HG02759 (cell line): ENCODE results near the gene FAM3A.

ENCODE experiments used
- ATAC-seq: cut with Tn5 transposase; IDR thresholded peaks from one replicate; pipeline ENCODE4 v1.9.1; 2021; ENCODE audit warnings: mild to moderate bottlenecking, moderate library complexity; ENCODE audit not compliant: unreplicated experiment

Gene FAM3A

DNA sequence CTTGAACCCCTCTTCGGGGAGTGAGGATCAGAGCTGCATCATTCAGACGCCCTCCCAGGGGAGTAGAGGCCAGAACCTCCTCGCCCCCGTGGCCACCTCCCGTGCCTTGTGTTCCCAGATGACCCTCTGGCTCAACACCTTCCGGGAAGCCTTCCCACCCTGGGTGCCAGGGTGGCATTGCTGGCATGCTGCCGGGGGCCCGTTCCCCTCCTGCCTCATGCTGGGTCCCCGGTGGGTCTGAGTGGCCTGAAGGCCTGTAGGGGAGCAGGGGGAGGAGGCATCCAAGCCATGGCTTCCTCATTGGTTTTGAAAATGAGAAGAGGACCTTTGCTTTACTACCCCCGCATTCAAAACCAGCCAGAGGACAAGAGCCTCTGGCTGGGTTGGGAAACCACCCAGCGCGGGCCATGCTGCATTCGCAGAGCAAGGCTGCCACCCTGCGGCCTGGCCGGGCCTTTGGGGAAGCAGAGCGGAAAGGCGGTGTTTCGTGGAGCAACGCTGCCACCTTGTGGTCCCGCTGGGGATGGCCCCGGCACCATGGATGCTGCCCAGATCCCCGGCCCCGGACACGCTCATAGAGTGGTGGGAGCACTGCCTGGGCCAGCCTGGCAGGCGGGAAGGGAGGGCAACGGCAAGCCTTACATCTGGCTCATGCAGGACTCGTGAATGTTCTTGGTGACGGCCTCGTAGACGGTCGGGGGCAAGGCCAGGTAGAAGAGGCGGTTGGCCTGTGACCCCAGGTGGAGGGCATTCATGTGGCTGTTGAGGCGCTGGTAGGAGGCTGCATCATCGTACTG lies 18.7 kb upstream of the FAM3A start:
- ATAC-seq: peak; percentile 95

DNA sequence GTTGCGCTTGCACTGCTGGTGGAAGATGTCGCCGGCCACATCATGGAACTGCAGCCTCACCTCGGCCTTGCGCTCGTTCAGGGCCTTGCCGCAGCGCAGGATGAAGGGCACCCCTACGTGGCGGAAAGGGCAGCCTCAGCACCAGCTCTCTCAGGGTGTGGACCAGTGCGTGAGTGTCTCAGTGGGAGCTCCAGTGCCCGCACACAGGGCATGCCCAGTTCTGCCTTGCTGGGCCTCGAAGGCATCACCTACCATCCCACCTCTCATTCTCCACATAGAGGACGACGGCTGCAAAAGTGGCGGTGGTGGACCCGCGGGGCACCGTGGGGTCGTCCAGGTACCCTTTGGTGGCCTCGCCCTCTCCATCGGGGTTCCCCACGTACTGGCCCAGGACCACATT lies 16.7 kb upstream of the FAM3A start:
- ATAC-seq: no peak

DNA sequence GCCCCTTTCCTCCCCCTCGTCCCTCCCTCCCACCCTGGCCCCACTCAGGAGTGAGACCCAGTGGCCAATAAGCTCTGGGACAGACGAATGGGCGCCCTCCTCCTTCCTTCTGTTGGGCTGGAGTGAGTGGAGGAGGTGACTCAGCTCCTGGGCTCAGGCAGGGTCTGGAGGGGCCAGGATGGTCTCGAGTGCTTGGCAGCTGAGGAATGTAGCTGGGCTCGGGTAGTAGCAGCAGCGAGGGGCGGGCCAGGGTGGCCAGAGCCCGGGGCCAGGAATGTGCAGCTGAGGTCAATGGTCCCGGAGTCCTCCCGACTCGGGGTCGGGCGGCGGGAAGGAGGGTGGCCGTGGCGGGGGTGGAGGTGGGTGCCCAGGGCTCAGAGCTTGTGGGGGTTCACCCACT lies 15.6 kb upstream of the FAM3A start:
- no peak for ATAC-seq

- no peak for ATAC-seq
These were observed 14.3 kb upstream of the FAM3A start for GRCh38 chrX:154530286-154530685.

GRCh38 chrX:154529206-154529612 lies 13.2 kb upstream of the FAM3A start:
- no peak for ATAC-seq

DNA sequence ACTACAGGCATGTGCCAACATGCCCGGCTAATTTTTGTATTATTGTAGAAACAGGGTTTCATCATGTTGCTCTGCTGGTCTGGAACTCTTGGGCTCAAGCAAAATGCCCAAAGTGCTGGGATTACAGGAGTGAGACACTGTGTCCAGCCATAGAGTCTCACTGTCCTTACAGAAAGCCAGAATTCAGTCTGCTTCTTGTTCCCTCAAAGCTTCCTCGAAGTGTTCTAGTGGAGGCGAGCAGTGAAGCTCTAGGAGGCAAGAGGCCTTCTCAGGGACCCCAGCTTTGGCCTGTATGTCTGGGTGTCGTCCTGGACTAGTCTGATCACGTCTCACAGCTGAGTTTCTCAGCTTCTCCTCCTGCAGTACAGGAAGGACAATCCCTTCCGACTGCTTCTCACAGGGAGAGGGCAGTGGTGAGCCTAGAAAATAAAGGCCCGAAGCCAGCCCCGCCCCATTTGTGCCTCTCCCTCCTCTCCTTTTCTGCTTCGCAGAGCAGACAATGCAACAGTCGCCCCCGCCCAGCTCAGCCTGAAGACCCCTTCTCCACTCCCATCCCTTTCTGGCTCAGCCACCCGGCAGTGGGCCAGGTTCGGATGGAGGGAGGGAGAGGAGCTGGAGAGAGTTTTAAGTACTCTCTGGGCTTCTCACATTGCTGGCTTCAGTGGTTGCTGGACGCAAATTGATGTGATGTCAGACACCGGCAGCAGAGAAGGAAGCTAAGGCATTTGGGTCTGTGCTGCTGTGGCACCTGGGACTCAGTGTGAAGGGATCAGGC lies 11.1 kb upstream of the FAM3A start:
- peak; percentile 69 for ATAC-seq

DNA sequence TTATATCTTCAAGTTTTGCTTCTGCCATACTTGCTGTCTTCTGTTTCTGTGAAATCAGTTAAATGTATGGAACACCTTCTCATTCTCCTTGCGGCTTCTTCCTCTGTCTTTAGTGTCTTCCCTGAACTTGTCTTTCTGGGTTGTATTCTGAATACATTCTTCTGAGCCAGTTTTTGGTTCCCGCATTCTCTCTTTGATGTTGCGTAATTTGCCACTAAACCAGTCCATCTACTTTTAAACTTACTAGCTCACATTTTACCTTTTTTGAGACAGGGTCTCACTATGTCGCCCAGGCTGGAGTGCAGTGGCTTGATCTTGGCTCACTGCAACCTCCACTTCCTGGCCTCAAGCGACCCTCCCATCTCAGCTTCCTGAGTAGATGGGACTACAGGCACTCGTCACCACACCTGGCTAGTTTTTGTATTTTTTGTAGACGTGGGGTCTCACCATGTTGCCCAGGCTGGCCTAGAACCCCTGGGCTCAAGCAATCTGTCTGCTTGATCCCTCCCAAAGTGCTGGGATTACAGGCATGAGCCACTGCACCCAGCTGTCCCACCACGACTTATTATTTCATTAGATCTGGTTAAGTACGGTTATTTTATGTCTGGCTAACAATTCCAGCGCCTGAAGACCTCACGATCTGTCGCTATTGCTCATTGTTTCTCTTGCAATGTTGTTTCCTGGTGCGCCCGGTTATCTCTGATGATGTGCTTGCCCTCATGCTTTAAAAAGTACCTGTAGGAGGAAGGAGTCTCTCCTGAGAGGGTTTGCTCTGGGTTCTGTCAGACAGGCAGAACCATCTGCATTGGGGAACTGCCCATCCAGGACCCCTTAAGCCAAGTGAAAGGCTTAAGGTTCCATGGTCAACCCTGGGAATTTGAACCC lies 9.8 kb upstream of the FAM3A start:
- no peak for ATAC-seq

- ATAC-seq: no peak
These were observed 3.4 kb upstream of the FAM3A start for GRCh38 chrX:154519389-154519788.

DNA sequence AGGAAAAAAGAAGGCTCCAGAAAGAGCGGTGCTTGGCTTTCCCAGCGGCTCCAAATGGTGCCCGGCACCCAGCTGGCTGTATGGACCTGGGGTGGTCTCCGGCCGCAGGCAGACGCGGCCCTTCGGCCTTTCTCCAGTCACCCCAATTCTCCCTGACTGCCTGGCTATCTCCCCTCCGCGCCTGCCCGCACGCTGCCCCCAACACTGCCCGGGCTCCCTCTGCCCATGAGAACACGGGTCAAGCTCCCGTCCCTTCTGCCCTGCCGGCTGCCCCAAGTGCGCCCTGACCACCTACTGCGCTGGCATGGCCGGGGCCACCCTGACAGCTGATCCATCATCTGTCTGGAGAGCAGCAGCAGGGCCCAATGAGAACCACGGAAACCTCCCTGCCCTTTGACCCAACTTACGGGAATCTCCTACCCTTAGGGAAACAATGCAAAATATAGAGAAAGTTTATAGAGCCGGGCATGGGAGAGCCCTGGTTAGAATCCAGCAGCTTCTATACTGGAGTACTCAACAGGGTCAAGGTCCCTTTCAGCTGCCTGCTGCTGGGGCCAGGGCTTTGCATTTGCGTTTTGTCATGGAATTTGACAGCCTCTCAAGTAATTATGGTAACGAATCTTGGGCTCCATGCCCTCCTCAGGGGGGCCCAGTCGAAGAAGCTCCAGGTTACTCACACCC lies 1.2 kb upstream of the FAM3A start:
- no peak for ATAC-seq

GRCh38 chrX:154516656-154517100 lies 646 bp upstream of the FAM3A start:
- ATAC-seq: no peak

- peak; percentile 2 for ATAC-seq
These were observed 704 bp downstream of the FAM3A start for GRCh38 chrX:154515090-154515965.

- ATAC-seq: no peak
These were observed 2.3 kb downstream of the FAM3A start for GRCh38 chrX:154513716-154514115.

GRCh38 chrX:154512879-154513553 lies 3.0 kb downstream of the FAM3A start:
- no peak for ATAC-seq

DNA sequence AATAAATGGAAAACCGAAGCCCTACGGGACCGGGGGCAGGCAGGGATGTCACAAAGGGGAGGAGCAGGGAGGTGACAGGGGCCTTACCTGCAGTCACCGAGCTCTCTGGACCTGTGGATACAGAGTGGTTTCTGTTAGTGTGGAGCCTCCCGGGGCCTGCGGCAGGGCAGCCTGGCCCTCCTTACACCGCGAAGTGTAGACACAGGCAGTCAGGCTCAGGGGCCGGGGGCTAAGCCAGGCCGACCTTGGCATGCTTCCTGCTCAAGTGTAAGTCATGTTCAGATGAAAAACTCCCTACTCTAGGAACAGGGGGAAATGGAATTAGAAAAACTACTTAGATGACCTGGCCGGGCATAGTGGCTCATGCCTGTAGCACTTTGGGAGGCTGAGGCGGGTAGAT lies 4.3 kb downstream of the FAM3A start:
- ATAC-seq: no peak

DNA sequence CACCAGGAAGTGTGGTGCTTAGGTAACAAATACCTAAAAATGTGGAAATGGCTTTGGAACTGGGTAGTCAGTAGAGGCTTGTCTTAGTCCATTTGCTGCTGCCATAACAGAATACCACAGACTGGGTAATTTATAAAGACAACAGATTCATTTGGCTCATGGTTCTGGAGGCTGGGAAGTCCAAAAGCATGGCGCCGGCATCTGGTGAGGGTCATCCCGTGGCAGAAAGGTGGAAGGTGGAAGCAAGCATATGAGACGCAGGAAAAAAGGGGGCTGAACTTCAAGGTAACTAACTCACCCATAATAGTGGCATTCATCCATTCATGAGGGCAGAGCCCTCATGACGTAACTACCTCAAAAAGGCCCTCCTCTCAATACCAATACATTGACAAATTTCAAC lies 6.6 kb downstream of the FAM3A start:
- ATAC-seq: no peak

GRCh38 chrX:154508384-154508745 lies 7.7 kb downstream of the FAM3A start:
- ATAC-seq: no peak

GRCh38 chrX:154507673-154508383 lies 8.2 kb downstream of the FAM3A start:
- no peak for ATAC-seq

- ATAC-seq: no peak
These were observed 9.3 kb downstream of the FAM3A start for GRCh38 chrX:154506483-154507332.
